Astrocyte (in vitro differentiated cells and primary cell): ENCODE measurements around the gene CDT1. TPM values are rescaled to one million over a fixed set of nuclear protein-coding genes. Genes with fewer than 3 reads are reported as not detected.

Experiments used
- DNase-seq: peaks from one replicate; pipeline ENCODE4 v3.0.0-alpha.2; 2010; ENCODE audit warnings: low read depth
- FAIRE-seq: peaks from 2 replicates; lab custom pipeline; 2011; peaks lifted over from hg19 to GRCh38; lab: Jason Lieb, UNC
- H2AFZ ChIP-seq: 2 replicates; pipeline ENCODE4 v1.6.0; 2012; ENCODE audit warnings: low read depth, low read length, inconsistent platforms
- H3K27ac ChIP-seq: 2 replicates; pipeline ENCODE4 v1.5.1; 2011; ENCODE audit warnings: low read depth, low read length, inconsistent platforms
- H3K27me3 ChIP-seq: 2 replicates; pipeline ENCODE4 v1.6.0; 2011; ENCODE audit warnings: low read length, inconsistent platforms; ENCODE audit not compliant: insufficient read depth
- H3K36me3 ChIP-seq: 2 replicates; pipeline ENCODE4 v1.5.1; 2011; ENCODE audit warnings: low read length, inconsistent platforms; ENCODE audit not compliant: insufficient read depth
- H3K4me1 ChIP-seq: 2 replicates; pipeline ENCODE4 v1.5.1; 2011; ENCODE audit warnings: low read length, inconsistent platforms; ENCODE audit not compliant: insufficient read depth
- H3K4me2 ChIP-seq: 2 replicates; pipeline ENCODE4 v1.6.0; 2012; ENCODE audit warnings: low read length, inconsistent platforms
- H3K4me3 ChIP-seq: 2 replicates; pipeline ENCODE4 v1.5.1; 2011; ENCODE audit warnings: low read depth, mild to moderate bottlenecking, low read length, inconsistent platforms; ENCODE audit not compliant: insufficient read depth
- H3K79me2 ChIP-seq: 2 replicates; pipeline ENCODE4 v1.6.0; 2012; ENCODE audit warnings: mild to moderate bottlenecking, low read length, inconsistent platforms; ENCODE audit not compliant: insufficient read depth
- H3K9ac ChIP-seq: 2 replicates; pipeline ENCODE4 v1.6.0; 2012; ENCODE audit warnings: mild to moderate bottlenecking, low read length, inconsistent platforms
- H3K9me3 ChIP-seq: 2 replicates; pipeline ENCODE4 v1.5.1; 2012; ENCODE audit warnings: low read depth, mild to moderate bottlenecking, low read length, inconsistent platforms; ENCODE audit not compliant: insufficient read depth
- H4K20me1 ChIP-seq: 2 replicates; pipeline ENCODE4 v1.6.0; 2012; ENCODE audit warnings: low read length, inconsistent platforms; ENCODE audit not compliant: insufficient read depth
- H3K27ac Mint-ChIP-seq: one replicate; pipeline ENCODE4 v1.8.0; 2021; ENCODE audit warnings: mild to moderate bottlenecking, mixed read lengths; ENCODE audit not compliant: unreplicated experiment
- H3K27me3 Mint-ChIP-seq: one replicate; pipeline ENCODE4 v1.8.0; 2021; ENCODE audit warnings: low read depth, mixed read lengths; ENCODE audit not compliant: unreplicated experiment
- H3K36me3 Mint-ChIP-seq: one replicate; pipeline ENCODE4 v1.8.0; 2021; ENCODE audit warnings: low read depth, mixed read lengths; ENCODE audit not compliant: unreplicated experiment
- H3K4me1 Mint-ChIP-seq: one replicate; pipeline ENCODE4 v1.8.0; 2021; ENCODE audit warnings: low read depth, mixed read lengths; ENCODE audit not compliant: unreplicated experiment
- H3K4me3 Mint-ChIP-seq: one replicate; pipeline ENCODE4 v1.8.0; 2021; ENCODE audit warnings: mild to moderate bottlenecking, moderate library complexity, mixed read lengths; ENCODE audit not compliant: unreplicated experiment
- H3K9me3 Mint-ChIP-seq: one replicate; pipeline ENCODE4 v1.8.0; 2021; ENCODE audit warnings: mild to moderate bottlenecking, mixed read lengths; ENCODE audit not compliant: unreplicated experiment
- CTCF ChIP-seq: IDR thresholded peaks from 2 replicates; pipeline ENCODE4 v1.5.1; 2011; ENCODE audit warnings: low read depth, mild to moderate bottlenecking, inconsistent platforms, low read length, moderate library complexity; ENCODE audit not compliant: insufficient read depth
- EZH2 ChIP-seq: IDR thresholded peaks from 2 replicates; pipeline ENCODE4 v1.6.1; 2012; ENCODE audit warnings: mild to moderate bottlenecking, low read length, inconsistent platforms; ENCODE audit not compliant: insufficient read depth
- total RNA-seq: library from RNA; stranded (reverse); gene quantifications from 2 replicates; pipeline ENCODE4 v1.2.1, GENCODE V29; 2021

The CDT1 gene
- total RNA-seq, 1 donor from 2014 or later, result 4.7 TPM

GRCh38 chr16:88851616-88852015, 48.0 kb downstream of the CDT1 start:
- H3K9me3 ChIP-seq, result no peaks in the 10 kb centered on the region
- no peak for TF ChIP-seq CTCF
- TF ChIP-seq EZH2, result no peak
- peaks cover 45% of the 10 kb centered on the region for H4K20me1 ChIP-seq
- H3K36me3 Mint-ChIP-seq, result peaks cover 11% of the 10 kb centered on the region
- H3K4me1 Mint-ChIP-seq, result peaks cover 4% of the 10 kb centered on the region
- FAIRE-seq (no peak), DNase-seq (no peak)
- H3K4me2 ChIP-seq, result no peak overlapping the region
- H3K27me3 ChIP-seq, result no peaks in the 10 kb centered on the region
- no peak overlapping the region for H3K4me3 ChIP-seq
- no peaks in the 10 kb centered on the region for H3K9me3 Mint-ChIP-seq
- H3K27ac Mint-ChIP-seq, result no peak overlapping the region
- H3K9ac ChIP-seq, result no peak overlapping the region
- H3K4me3 Mint-ChIP-seq, result no peak overlapping the region
- no peak overlapping the region for H2AFZ ChIP-seq
- H3K27me3 Mint-ChIP-seq, result no peaks in the 10 kb centered on the region
- peaks cover 16% of the 10 kb centered on the region for H3K79me2 ChIP-seq
- H3K27ac ChIP-seq, result no peak overlapping the region
- H3K4me1 ChIP-seq, result peaks cover 8% of the 10 kb centered on the region
- no peaks in the 10 kb centered on the region for H3K36me3 ChIP-seq

- FAIRE-seq (no peak), DNase-seq (no peak)
- Histone ChIP-seq H3K9me3 (no peaks in the 10 kb centered on the region), H3K4me3 (no peak overlapping the region), H3K27me3 (no peaks in the 10 kb centered on the region), H2AFZ (no peak overlapping the region), H3K4me1 (peaks cover 12% of the 10 kb centered on the region), H4K20me1 (peaks cover 45% of the 10 kb centered on the region), H3K79me2 (peaks cover 29% of the 10 kb centered on the region), H3K36me3 (no peaks in the 10 kb centered on the region), H3K9ac (no peak overlapping the region), H3K27ac (no peak overlapping the region), H3K4me2 (no peak overlapping the region)
- Mint-ChIP-seq H3K27me3 (no peaks in the 10 kb centered on the region), H3K4me3 (no peak overlapping the region), H3K4me1 (peaks cover 6% of the 10 kb centered on the region), H3K27ac (no peak overlapping the region), H3K9me3 (peaks cover 2% of the 10 kb centered on the region), H3K36me3 (peaks cover 11% of the 10 kb centered on the region)
- TF ChIP-seq CTCF (no peak), EZH2 (no peak)
Measured at GRCh38 chr16:88853325-88853941, 49.8 kb downstream of the CDT1 start.

- TF ChIP-seq EZH2 (no peak), CTCF (no peak)
- Histone ChIP-seq H3K4me1 (peaks cover 12% of the 10 kb centered on the region), H3K36me3 (peaks cover 3% of the 10 kb centered on the region), H3K27me3 (no peaks in the 10 kb centered on the region), H2AFZ (no peak overlapping the region), H3K4me3 (no peak overlapping the region), H3K9me3 (no peaks in the 10 kb centered on the region), H3K4me2 (no peak overlapping the region), H3K27ac (no peak overlapping the region), H3K79me2 (peaks cover 34% of the 10 kb centered on the region), H3K9ac (no peak overlapping the region), H4K20me1 (peaks cover 50% of the 10 kb centered on the region)
- Mint-ChIP-seq H3K27me3 (no peaks in the 10 kb centered on the region), H3K36me3 (peaks cover 12% of the 10 kb centered on the region), H3K9me3 (peaks cover 2% of the 10 kb centered on the region), H3K4me1 (peaks cover 6% of the 10 kb centered on the region), H3K4me3 (no peak overlapping the region), H3K27ac (no peak overlapping the region)
- DNase-seq, result no peak
- FAIRE-seq, result no peak
Measured at GRCh38 chr16:88854306-88855111, 50.9 kb downstream of the CDT1 start.
